Body of pancreas (tissue), 4 donors: ENCODE results near the gene ASB18.

Source experiments
- POLR2A ChIP-seq, 3 donors: fragments of 450-650 bp; IDR thresholded peaks; one replicate each; pipeline ENCODE4 v1.6.1; 2016; ENCODE audit warnings: antibody characterized with exemption in 3 of 3, mild to moderate bottlenecking in 2 of 3
- TF ChIP-seq, protein P1 (sequence below), 7 experiments: fragments of 450-650 bp in 4 of 7; fragments of 200-600 bp in 3 of 7; sonication (generic) in 3 of 7; IDR thresholded peaks; one replicate each; pipeline ENCODE4 v1.5.1; 2016 to 2019; ENCODE audit warnings: antibody characterized with exemption in 7 of 7

DNA sequence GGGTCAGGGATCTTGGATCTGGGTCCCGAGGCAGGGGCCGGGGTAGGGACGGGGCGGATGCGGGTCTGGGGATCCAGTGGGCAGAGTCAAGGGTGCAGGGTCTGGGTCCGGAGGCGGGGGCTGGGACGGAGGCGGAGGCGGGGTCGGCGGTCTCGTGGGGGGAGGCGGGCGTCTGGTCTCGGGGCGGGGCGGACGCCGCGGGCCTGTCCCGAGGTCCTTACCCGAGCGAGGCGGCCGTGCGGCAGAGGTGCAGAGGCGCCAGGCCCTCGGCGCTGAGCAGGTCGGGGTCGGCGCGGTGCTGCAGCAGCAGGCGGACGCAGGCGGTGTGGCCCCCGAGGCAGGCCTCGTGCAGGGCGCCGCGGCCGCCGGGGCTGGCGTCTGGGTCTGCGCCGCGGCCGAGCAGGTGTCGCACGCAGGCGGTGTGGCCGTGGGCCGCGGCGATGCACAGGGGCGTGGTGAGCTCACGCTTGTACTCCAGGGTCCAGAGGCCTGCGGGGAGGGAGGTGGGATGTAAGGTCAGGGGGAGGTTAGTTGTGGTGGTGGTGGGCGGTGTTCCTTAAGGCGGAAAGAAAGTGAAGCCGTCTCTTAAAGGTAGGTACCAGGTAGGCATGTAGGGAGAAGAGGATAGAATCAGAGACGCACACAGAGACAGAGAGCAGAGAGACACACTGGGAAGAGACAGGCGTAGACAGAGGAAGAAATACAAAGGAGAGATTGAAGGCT is 26.6 kb downstream of the ASB18 start:
- TF ChIP-seq, protein P1, sequence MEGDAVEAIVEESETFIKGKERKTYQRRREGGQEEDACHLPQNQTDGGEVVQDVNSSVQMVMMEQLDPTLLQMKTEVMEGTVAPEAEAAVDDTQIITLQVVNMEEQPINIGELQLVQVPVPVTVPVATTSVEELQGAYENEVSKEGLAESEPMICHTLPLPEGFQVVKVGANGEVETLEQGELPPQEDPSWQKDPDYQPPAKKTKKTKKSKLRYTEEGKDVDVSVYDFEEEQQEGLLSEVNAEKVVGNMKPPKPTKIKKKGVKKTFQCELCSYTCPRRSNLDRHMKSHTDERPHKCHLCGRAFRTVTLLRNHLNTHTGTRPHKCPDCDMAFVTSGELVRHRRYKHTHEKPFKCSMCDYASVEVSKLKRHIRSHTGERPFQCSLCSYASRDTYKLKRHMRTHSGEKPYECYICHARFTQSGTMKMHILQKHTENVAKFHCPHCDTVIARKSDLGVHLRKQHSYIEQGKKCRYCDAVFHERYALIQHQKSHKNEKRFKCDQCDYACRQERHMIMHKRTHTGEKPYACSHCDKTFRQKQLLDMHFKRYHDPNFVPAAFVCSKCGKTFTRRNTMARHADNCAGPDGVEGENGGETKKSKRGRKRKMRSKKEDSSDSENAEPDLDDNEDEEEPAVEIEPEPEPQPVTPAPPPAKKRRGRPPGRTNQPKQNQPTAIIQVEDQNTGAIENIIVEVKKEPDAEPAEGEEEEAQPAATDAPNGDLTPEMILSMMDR (IDR thresholded peaks at IDR 0.05): no peak
- no peak for TF ChIP-seq POLR2A (IDR thresholded peaks at IDR 0.05)
